Measurements from ENCODE around the gene ANAPC15.

ANAPC15 gene

DNA sequence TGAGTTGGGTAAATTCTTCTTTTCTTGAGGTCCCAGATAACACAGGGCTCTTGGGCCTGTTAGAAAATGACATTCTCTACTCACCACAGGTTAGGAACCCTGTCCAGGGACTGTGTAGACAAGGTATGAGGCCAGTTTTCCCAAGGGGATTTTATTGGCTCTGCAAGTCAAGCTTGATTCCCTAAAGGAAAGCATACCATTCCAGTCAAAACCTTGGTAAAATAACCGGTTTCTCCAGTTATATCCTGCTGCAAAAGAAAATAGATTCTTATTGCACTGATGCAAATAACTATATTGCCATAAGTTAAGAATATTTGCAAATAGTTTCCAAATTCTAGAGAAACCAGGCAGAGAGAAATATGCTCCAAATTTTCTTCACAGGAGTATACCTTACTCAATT, 13.5 kb upstream of the ANAPC15 start:
- DNase-seq (ENCODE audit: low read depth), result no peak

GRCh38 chr11:72124046-72124445, 11.6 kb upstream of the ANAPC15 start:
- no peak for DNase-seq (ENCODE audit: low read depth)

DNA sequence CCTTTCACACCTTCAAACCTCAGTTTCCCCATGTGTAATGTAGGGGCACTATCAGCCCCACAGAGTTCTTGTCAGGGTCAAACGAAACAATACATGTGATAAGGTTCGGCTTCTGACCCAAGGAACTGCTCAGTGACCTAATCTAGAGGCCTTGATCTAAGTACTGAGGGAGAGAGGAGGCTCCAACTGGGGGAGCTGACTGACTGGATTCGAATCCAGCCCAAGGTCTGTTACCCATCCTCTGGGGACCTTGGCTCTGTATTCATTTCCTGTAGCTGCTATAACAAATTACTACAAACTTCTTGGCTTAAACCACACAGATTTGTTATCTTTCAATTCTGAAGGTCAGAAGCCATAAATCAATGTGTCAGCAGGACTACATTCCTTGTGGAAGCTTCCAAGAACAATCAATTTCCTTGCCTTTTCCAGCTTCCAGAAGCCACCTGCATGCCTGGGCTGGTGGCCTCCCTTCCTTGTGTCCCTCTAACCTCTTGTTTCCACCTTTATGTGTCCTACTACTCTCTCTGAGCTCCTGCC, 10.7 kb upstream of the ANAPC15 start:
- DNase-seq (ENCODE audit: low read depth), result no peak

GRCh38 chr11:72122607-72123006, 10.1 kb upstream of the ANAPC15 start:
- no peak for DNase-seq (ENCODE audit: low read depth)

GRCh38 chr11:72120930-72121329, 8.4 kb upstream of the ANAPC15 start:
- DNase-seq (ENCODE audit: low read depth), result no peak

DNA sequence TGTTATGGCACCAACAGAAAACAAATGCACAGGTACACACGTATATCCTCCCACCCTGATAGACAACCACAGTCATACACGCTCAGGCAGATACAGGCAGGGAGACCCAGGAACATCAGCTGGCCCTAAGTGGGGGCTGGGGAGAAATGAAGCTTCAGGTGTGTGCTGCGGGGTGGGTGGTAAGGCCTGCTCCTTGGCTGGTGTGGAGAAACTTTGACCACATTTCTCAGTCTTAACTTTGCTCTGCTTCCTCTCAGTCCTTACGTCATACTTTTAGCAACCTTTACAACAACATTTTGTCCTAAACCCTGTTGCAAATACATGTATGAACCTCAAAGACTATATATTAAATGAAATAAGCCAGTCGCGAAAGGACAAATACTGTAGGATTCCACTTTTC, 6.7 kb upstream of the ANAPC15 start:
- DNase-seq (ENCODE audit: low read depth), result no peak

DNA sequence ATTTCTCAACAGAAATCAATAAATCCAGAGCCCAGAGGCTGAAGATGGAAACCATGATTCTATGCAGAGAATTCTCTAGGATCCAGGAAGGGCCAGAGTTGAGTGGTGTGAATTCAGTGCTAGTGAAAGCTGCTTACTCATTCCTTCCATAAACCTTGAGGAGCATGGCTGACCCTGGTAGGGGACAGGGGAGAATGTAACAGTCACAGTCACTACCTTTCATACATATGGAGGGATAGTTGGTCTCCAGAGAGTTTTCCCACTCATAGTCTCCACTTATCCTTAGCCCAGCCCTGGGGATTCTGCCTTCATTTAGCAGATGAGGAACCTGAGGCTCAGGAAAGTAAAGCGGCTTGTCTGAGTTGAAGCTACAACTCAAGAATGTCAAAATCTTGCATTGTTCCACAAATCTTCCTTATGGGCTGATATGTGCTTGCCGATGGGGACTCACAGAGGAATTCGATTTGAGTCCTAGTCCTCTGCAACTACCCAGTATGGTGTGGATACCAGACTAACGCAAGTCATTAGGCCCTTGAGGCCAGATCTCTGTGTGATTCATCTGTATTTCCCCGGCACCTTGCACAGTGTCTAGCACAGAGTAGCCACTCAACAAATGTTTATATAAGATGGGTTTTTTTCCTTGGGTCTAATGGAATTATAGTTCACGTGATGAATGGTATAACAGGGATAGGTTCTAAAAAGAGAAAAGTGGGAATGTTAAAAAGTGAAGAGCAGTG, 3.7 kb upstream of the ANAPC15 start:
- DNase-seq (ENCODE audit: low read depth), result no peak

GRCh38 chr11:72114570-72114969, 2.1 kb upstream of the ANAPC15 start:
- DNase-seq (ENCODE audit: low read depth), result no peak

GRCh38 chr11:72112978-72113808, 698 bp upstream of the ANAPC15 start:
- DNase-seq (ENCODE audit: low read depth), result no peak

- no peak for DNase-seq (ENCODE audit: low read depth)
Measured at GRCh38 chr11:72111300-72112142, 974 bp downstream of the ANAPC15 start.

- DNase-seq (ENCODE audit: low read depth), result no peak
Measured at GRCh38 chr11:72105888-72106287, 6.6 kb downstream of the ANAPC15 start, which contains the start of gene TOMT. Gene TOMT (plus strand): TSS chr11:72105924. CDS start chr11:72105952, 28 bp downstream.

DNA sequence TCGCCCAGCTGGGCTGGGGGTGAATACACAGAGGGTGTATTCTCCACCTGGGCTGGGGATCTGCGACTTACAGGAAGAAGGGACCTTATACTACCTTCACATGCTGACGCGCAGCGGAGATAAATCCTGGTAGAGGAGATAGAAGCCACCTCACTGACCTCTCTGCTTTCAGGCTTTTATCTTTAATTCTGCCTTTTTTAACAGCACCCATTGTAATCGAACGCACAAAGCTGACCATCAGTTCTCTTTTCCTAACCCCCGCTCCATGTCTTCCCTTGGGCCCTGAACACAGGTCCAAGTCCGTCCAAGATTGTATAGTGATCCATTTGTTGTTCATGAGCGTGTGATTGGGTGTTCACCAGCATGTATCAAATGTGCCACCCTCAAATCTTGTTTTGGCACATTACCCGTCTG, 8.7 kb downstream of the ANAPC15 start:
- DNase-seq (ENCODE audit: low read depth), result no peak

- peak; percentile 98 for DNase-seq (ENCODE audit: low read depth)
Measured at GRCh38 chr11:72102946-72103753, 9.3 kb downstream of the ANAPC15 start, which contains the start of gene LAMTOR1. Gene LAMTOR1 (minus strand): TSS chr11:72103297. CDS start chr11:72103224, 73 bp downstream.

GRCh38 chr11:72102631-72102945, 9.9 kb downstream of the ANAPC15 start:
- no peak for DNase-seq (ENCODE audit: low read depth)

DNA sequence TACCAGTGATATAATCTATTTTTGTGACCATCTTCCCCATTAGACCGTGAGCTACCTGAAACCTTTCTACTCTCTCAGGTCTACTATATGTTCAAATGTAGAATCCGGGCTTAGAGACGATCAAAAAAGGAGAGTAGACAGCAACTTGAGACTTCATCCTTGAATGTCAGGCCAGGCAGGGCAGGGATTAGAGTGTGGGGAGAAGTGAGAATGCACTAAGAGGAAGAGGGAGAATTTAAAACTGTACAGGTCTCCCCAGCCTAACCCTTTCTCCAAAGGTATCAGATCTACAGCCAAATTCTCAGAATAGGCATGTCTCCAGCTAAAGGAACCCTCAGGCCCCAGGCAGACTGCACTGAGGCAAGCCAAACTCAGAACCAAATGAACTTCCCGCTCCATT, 10.3 kb downstream of the ANAPC15 start:
- DNase-seq (ENCODE audit: low read depth), result no peak

- no peak for DNase-seq (ENCODE audit: low read depth)
Measured at GRCh38 chr11:72100462-72100861, 12.0 kb downstream of the ANAPC15 start.

DNA sequence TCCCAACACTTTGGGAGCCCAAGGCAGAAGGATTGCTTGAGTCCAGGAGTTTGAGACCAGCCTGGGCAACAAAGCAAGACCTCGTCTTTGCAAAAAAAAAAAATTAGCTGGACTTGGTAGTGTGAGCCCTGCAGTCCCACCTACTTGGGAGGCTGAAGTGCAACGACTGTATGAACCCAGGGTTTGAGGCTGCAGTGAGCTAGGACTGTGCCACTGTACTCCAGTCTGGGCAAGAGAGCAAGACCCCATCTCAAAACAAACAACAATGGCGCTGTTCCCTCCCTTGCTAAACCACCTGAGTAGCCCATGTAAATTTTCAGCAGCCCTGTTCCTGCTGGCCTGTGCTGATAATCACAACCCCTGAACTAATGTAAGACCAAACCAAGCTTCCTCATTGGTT, 12.5 kb downstream of the ANAPC15 start:
- DNase-seq (ENCODE audit: low read depth), result no peak

DNA sequence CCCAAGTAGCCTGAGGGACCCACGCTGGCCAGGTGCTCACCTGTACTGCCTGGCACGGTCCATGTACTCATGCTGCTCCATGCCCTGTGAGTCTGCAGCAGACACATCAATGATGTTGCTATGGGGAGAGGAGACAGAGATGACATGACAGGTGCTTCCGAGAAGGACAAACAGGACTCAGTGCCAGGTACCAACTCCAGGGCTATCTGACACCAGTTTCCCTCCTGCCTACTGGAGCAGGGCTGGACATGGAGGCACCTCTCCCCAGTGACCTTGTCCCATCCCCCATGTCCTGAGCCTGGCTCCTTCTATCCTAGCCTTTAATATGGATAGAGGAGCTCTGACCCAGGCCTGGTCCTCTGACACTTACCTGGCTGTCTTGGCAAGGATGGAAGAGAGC, 13.8 kb downstream of the ANAPC15 start:
- no peak for DNase-seq (ENCODE audit: low read depth)

GRCh38 chr11:72091292-72091691, 21.2 kb downstream of the ANAPC15 start:
- peak; percentile 45 for DNase-seq (ENCODE audit: low read depth)

DNA sequence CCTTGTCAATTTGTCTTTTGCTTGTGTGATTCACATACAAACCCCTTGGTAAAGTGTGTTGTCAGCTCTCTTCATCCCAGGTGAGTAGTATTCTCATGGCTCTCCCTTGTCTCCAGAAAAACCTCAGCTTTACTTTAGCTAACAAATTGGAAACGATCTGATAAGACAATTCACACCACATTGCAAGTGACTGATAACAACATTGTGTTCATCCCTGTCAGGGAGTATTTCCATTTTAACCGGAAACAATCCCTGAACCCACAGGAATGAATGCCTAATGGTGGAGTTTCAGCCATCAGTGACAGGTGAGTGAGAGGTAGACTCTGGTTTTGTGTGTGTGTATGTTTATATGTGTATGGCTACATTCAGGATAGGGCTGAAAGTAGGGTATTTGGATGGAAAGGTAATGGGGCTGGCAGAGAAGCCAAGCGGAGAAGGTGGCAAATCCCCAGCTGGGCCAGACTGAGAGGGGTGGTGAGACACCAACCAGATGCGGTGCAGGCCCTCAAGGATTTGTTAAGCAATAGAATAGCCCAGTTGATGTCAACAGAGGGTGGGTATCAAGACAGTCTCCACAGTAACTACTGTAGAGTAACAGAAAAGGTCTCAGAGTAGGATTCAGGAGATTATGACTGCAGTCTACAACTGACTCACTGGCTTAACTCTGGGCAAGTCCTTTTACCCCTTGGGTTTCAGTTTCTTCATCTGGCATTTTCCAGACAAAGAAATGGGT, 24.3 kb downstream of the ANAPC15 start:
- DNase-seq (ENCODE audit: low read depth), result no peak

All from stimulated activated CD8-positive, alpha-beta memory T cell treated with anti-CD3 and anti-CD28 coated beads, Interleukin-12 subunit alpha, Interleukin-12 subunit beta, amount 100 ng/mL, for 1 hour (primary cell).